H1 (cell line): ENCODE measurements around the gene SLX4IP. TPM values are rescaled to one million over a fixed set of nuclear protein-coding genes. Genes with fewer than 3 reads are reported as not detected.

Experiments used
- CHD1 ChIP-seq: IDR thresholded peaks from 2 replicates; pipeline ENCODE4 v1.6.1; 2012; ENCODE audit warnings: low read depth, low read length, improper control_type of control experiment
- CHD2 ChIP-seq: IDR thresholded peaks from 2 replicates; pipeline ENCODE4 v1.6.1; 2012; ENCODE audit warnings: low read length, improper control_type of control experiment
- EGR1 ChIP-seq: IDR thresholded peaks from 2 replicates; pipeline ENCODE4 v1.6.1; 2011; ENCODE audit warnings: low read depth, low read length, borderline replicate concordance
- SP2 ChIP-seq: IDR thresholded peaks from 2 replicates; pipeline ENCODE4 v1.6.1; 2012; ENCODE audit warnings: mild to moderate bottlenecking, low read length, inconsistent platforms
- polyA plus RNA-seq, 7 experiments: library from polyadenylated mRNA; depleted of rRNA in 3 of 7; stranded (reverse) in 5 of 7; unstranded in 2 of 7; fragments of >200 nt in 5 of 7; fragments of 200-250 nt in 2 of 7; gene quantifications; 1 replicate in 5 of 7; 2 replicates in 1 of 7; 4 replicates in 1 of 7; pipeline versions ENCODE4 v1.2.1 to v1.2.3, GENCODE V29; 2011 to 2013; ENCODE audit warnings: missing spikeins in 2 of 7, mixed read lengths in 2 of 7
- total RNA-seq: library from RNA; stranded (reverse); fragmentation: NEBNext Ultra II Directional; extraction: Animal tissue kit (Norgen Biotek cat#: 25700); gene quantifications from 2 replicates; pipeline ENCODE4 v1.2.1, GENCODE V29; 2021

SLX4IP gene
- total and polyA plus RNA-seq, 2 of the 8 experiments (the other 6 are each of a cell fraction or from before 2014, with no cell fraction given), result 2.4 to 8.7 TPM

- TF ChIP-seq CHD2, result no peak
- TF ChIP-seq CHD1, result no peak
- TF ChIP-seq SP2, result no peak
- no peak for TF ChIP-seq EGR1
Measured at GRCh38 chr20:10540636-10541493, 105.8 kb downstream of the SLX4IP start (continued).
